ENCODE results near the gene YBEY. TPM values are rescaled to one million over a fixed set of nuclear protein-coding genes. Genes with fewer than 3 reads are reported as not detected.

YBEY gene
- total and polyA plus RNA-seq, 8 donors, result 4.4 to 15.3 (median 6.8) TPM

- Histone ChIP-seq H3K4me1 (no peaks in the 10 kb centered on the region), H3K36me3 (peaks cover 0 to 79% (median 22%) of the 10 kb centered on the region in 3 donors), H3K9me3 (no peaks in the 10 kb centered on the region), H3K27me3 (no peaks in the 10 kb centered on the region), H3K27ac (no peak overlapping the region), H3K4me3 (no peak overlapping the region)
- no peak for FAIRE-seq
- ATAC-seq, result no peak
- intact Hi-C loops (cut with DNase I), result no loop called here
- no peak for TF ChIP-seq CTCF (IDR thresholded peaks at IDR 0.05)
- no peak for DNase-seq
- WGBS, 2 donors, result 94 to 97% methylated on average over 22 of the region's 22 CpGs
Observed at GRCh38 chr21:46264046-46264689, 22.0 kb upstream of the YBEY start.

DNA sequence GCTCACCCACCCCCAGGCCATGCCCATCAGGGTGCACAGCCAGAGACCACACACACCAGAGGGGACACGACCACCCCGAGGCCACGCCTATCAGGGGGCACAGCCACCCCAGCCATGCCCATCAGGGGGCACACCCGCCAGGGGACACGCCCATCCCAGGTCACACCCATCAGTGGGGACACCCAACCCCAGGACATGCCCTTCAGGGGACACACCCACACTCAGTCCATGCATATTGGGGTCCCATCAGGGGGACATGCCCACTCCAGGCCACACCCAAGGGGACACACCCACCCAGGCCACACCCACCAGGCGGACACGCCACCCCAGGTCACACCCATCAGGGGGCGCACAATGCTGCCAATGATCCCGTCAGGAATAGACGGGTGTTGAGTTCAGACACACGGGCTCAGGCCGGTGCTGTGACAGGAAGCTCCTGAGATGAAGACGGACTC is 21.4 kb upstream of the YBEY start:
- no peak for TF ChIP-seq CTCF (IDR thresholded peaks at IDR 0.05)

DNA sequence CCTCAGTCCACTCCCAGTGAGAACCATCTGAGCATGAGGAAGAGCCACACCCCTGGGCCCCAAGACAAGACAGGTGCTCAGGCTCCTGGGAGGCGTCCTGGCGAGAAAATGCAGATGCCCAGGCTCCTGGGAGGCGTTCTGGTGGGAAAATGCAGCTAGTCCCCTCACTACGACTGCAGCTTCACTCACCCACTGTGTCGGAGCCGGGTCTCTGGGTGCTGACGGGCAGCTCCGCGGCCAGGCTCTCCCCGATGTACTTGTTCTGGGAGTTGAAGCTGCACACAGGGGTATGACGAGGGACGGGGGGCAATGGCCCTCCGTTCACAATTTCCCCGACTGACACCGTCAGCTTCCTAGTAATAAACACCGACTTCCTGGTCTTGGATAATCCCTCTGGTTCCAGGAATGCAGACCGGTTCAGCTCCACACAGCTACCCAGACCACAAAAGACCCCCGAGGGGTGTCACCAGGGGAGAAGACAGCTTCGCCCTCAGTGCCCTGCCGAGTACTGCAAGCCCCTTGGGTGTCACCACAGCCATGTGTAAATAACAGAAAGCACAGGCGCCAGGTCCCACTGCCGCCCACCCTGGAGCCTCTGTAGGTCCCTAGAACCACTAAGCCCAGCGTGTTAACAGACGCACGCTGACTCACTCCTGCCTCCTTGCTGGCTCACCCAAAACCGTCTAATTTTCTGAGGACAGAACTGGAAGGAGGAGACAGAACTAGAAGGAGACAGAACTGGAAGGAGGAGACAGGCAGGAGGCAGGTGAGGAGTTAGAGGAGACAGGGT is 20.2 kb upstream of the YBEY start:
- 86 to 87% methylated on average over 26 of the region's 26 CpGs for WGBS, 2 donors
- no peak for FAIRE-seq
- no peaks in the 10 kb centered on the region for H3K4me1 ChIP-seq
- intact Hi-C loops (cut with DNase I), result no loop called here
- no peaks in the 10 kb centered on the region for H3K27me3 ChIP-seq
- H3K4me3 ChIP-seq, result no peak overlapping the region
- ATAC-seq, result no peak
- no peak for DNase-seq
- no peak overlapping the region for H3K27ac ChIP-seq
- peaks cover 0 to 78% (median 32%) of the 10 kb centered on the region in 3 donors for H3K36me3 ChIP-seq
- H3K9me3 ChIP-seq, result no peaks in the 10 kb centered on the region
- no peak for TF ChIP-seq CTCF (IDR thresholded peaks at IDR 0.05)

More for the DNA sequence above, 21.4 kb upstream of the YBEY start:
- no peaks in the 10 kb centered on the region for H3K4me1 ChIP-seq
- H3K9me3 ChIP-seq, result no peaks in the 10 kb centered on the region
- H3K36me3 ChIP-seq, result peaks cover 0 to 79% (median 24%) of the 10 kb centered on the region in 3 donors
- H3K4me3 ChIP-seq, result no peak overlapping the region
- 89 to 90% methylated on average over 13 of the region's 13 CpGs for WGBS, 2 donors
- H3K27me3 ChIP-seq, result no peaks in the 10 kb centered on the region
- H3K27ac ChIP-seq, result no peak overlapping the region
- ATAC-seq, result peak in 1 of 4 donors; percentile 16
- intact Hi-C loops (cut with DNase I), result no loop called here
- no peak for DNase-seq
- no peak for FAIRE-seq

GRCh38 chr21:46266946-46267345 is 19.2 kb upstream of the YBEY start:
- TF ChIP-seq CTCF (IDR thresholded peaks at IDR 0.05), result no peak
- Histone ChIP-seq H3K9me3 (no peaks in the 10 kb centered on the region), H3K27ac (no peak overlapping the region), H3K27me3 (no peaks in the 10 kb centered on the region), H3K4me3 (no peak overlapping the region), H3K4me1 (no peaks in the 10 kb centered on the region), H3K36me3 (peaks cover 0 to 81% (median 27%) of the 10 kb centered on the region in 3 donors)
- no peak for FAIRE-seq
- 91 to 94% methylated on average over 19 of the region's 19 CpGs for WGBS, 2 donors
- DNase-seq, result no peak
- no peak for ATAC-seq
- intact Hi-C loops (cut with DNase I), result no loop called here

- no peak for DNase-seq
- no peak for FAIRE-seq
- intact Hi-C loops (cut with DNase I), result no loop called here
Observed at GRCh38 chr21:46268371-46268770, 17.8 kb upstream of the YBEY start.

More at GRCh38 chr21:46268371-46268770, 17.8 kb upstream of the YBEY start:
- H3K27ac ChIP-seq, result no peak overlapping the region
- TF ChIP-seq CTCF (IDR thresholded peaks at IDR 0.05), result no peak
- H3K27me3 ChIP-seq, result no peaks in the 10 kb centered on the region
- no peaks in the 10 kb centered on the region for H3K4me1 ChIP-seq
- 90 to 92% methylated on average over 13 of the region's 13 CpGs for WGBS, 2 donors
- H3K4me3 ChIP-seq, result no peak overlapping the region
- ATAC-seq, result no peak
- no peaks in the 10 kb centered on the region for H3K9me3 ChIP-seq
- peaks cover 0 to 90% (median 39%) of the 10 kb centered on the region in 3 donors for H3K36me3 ChIP-seq
